WTC11 (cell line): ENCODE data around the gene FARP2. TPM values are rescaled to one million over a fixed set of nuclear protein-coding genes. Genes with fewer than 3 reads are reported as not detected.

Experiments used
- ATAC-seq: fragments of 200-7000 bp; cut with Tn5 transposase; 2 replicates; pipeline ENCODE4 v1.10.0; 2021; ENCODE audit warnings: mild to moderate bottlenecking, moderate library complexity
- CTCF ChIA-PET: fragments of 300-600 bp; sonication (Branson Sonifier 250); formaldehyde crosslinking; loops from one replicate; lab custom pipeline; 2021; ENCODE audit warnings: antibody characterized with exemption; lab: Charles Lee
- POLR2A ChIA-PET: fragments of 350-600 bp; sonication (Branson Sonifier 250); formaldehyde crosslinking; loops from one replicate; lab custom pipeline; 2021; ENCODE audit warnings: antibody characterized with exemption; lab: Charles Lee
- DNase-seq: peaks from one replicate; pipeline ENCODE4 v3.0.0; 2021; ENCODE audit warnings: low spot score
- H3K27ac Mint-ChIP-seq: 2 replicates; pipeline ENCODE4 v1.8.0; 2021; ENCODE audit warnings: mixed read lengths
- H3K27me3 Mint-ChIP-seq: 2 replicates; pipeline ENCODE4 v1.8.0; 2021; ENCODE audit warnings: low read depth, mild to moderate bottlenecking, moderate library complexity, mixed read lengths
- H3K36me3 Mint-ChIP-seq: 2 replicates; pipeline ENCODE4 v1.8.0; 2021; ENCODE audit warnings: mixed read lengths
- H3K4me1 Mint-ChIP-seq: 2 replicates; pipeline ENCODE4 v1.8.0; 2022; ENCODE audit warnings: mixed read lengths
- H3K4me3 Mint-ChIP-seq: 2 replicates; pipeline ENCODE4 v1.8.0; 2021; ENCODE audit warnings: mild to moderate bottlenecking, moderate library complexity, mixed read lengths
- H3K9me3 Mint-ChIP-seq: 2 replicates; pipeline ENCODE4 v1.8.0; 2021; ENCODE audit warnings: mixed read lengths
- AFF4 ChIP-seq: sonication (generic); formaldehyde crosslinking; IDR thresholded peaks from 2 replicates; pipeline ENCODE4 v1.8.1; 2023; ENCODE audit warnings: mild to moderate bottlenecking, missing genetic modification reagents, borderline replicate concordance
- ATF1 ChIP-seq: sonication (generic); formaldehyde crosslinking; IDR thresholded peaks from 2 replicates; pipeline ENCODE4 v1.8.1; 2023; ENCODE audit warnings: mild to moderate bottlenecking, moderate library complexity, missing genetic modification reagents
- PREB ChIP-seq: sonication (generic); formaldehyde crosslinking; IDR thresholded peaks from 2 replicates; pipeline ENCODE4 v1.8.1; 2022; ENCODE audit warnings: mild to moderate bottlenecking, missing genetic modification reagents, moderate library complexity, borderline replicate concordance
- RELA ChIP-seq: sonication (generic); formaldehyde crosslinking; IDR thresholded peaks from 2 replicates; pipeline ENCODE4 v1.8.1; 2022; ENCODE audit warnings: missing genetic modification reagents, mild to moderate bottlenecking, borderline replicate concordance
- RORB ChIP-seq: fragments of 250-450 bp; sonication (Bioruptor Pico); IDR thresholded peaks from 2 replicates; pipeline ENCODE4 v1.9.0; 2021; ENCODE audit warnings: mild to moderate bottlenecking
- SP1 ChIP-seq: sonication (generic); formaldehyde crosslinking; conservative IDR thresholded peaks from 2 replicates; pipeline ENCODE4 v1.8.1; 2022; ENCODE audit warnings: missing genetic modification reagents
- TEAD4 ChIP-seq: sonication (generic); formaldehyde crosslinking; IDR thresholded peaks from 2 replicates; pipeline ENCODE4 v1.8.0; 2022; ENCODE audit warnings: mild to moderate bottlenecking, missing genetic modification reagents
- ZNF281 ChIP-seq: sonication (generic); formaldehyde crosslinking; IDR thresholded peaks from 2 replicates; pipeline ENCODE4 v1.8.0; 2023; ENCODE audit warnings: mild to moderate bottlenecking, missing genetic modification reagents
- ZNF317 ChIP-seq: sonication (generic); formaldehyde crosslinking; IDR thresholded peaks from 2 replicates; pipeline ENCODE4 v1.8.1; 2023; ENCODE audit warnings: low read depth, mild to moderate bottlenecking, moderate library complexity, missing genetic modification reagents, borderline replicate concordance
- ZNF396 ChIP-seq: fragments of 250-450 bp; sonication (Bioruptor Pico); IDR thresholded peaks from 2 replicates; pipeline ENCODE4 v1.8.0; 2021; ENCODE audit warnings: mild to moderate bottlenecking, moderate library complexity, borderline replicate concordance
- ZNF671 ChIP-seq: fragments of 250-450 bp; sonication (Bioruptor Pico); IDR thresholded peaks from 2 replicates; pipeline ENCODE4 v1.8.0; 2021; ENCODE audit warnings: mild to moderate bottlenecking
- total RNA-seq: library from RNA; stranded (reverse); gene quantifications from 3 replicates; pipeline ENCODE4 v1.2.3, GENCODE V29; 2021
- TF ChIP-seq, protein P1 (sequence below): sonication (generic); formaldehyde crosslinking; IDR thresholded peaks from 2 replicates; pipeline ENCODE4 v1.8.0; 2023; ENCODE audit warnings: missing genetic modification reagents, mild to moderate bottlenecking, borderline replicate concordance
- TF ChIP-seq, protein P2 (sequence below): fragments of 250-450 bp; sonication (Bioruptor Pico); IDR thresholded peaks from 2 replicates; pipeline ENCODE4 v1.9.0; 2021; ENCODE audit warnings: moderate library complexity, mild to moderate bottlenecking, inconsistent platforms, borderline replicate concordance

Gene FARP2
- total RNA-seq, 1 experiment from 2014 or later = 37.8 TPM

GRCh38 chr2:241508240-241509154, 152.4 kb downstream of the FARP2 start, which contains the start of gene STK25 (continued):
- TF ChIP-seq RORB (CRISPR knock-in tag) (no peak), SP1 (CRISPR knock-in tag) (peak; percentile 98), AFF4 (CRISPR knock-in tag) (peak; percentile 75; the same call in 1 of the 2 replicates), ZNF671 (CRISPR knock-in tag) (no peak), ZNF396 (CRISPR knock-in tag) (no peak), ZNF317 (CRISPR knock-in tag) (peak; percentile 78), TEAD4 (peak; percentile 88; the same call in 1 of the 2 replicates), ATF1 (CRISPR knock-in tag) (peak; percentile 97), PREB (CRISPR knock-in tag) (peak; percentile 85)
- TF ChIP-seq, protein P1, sequence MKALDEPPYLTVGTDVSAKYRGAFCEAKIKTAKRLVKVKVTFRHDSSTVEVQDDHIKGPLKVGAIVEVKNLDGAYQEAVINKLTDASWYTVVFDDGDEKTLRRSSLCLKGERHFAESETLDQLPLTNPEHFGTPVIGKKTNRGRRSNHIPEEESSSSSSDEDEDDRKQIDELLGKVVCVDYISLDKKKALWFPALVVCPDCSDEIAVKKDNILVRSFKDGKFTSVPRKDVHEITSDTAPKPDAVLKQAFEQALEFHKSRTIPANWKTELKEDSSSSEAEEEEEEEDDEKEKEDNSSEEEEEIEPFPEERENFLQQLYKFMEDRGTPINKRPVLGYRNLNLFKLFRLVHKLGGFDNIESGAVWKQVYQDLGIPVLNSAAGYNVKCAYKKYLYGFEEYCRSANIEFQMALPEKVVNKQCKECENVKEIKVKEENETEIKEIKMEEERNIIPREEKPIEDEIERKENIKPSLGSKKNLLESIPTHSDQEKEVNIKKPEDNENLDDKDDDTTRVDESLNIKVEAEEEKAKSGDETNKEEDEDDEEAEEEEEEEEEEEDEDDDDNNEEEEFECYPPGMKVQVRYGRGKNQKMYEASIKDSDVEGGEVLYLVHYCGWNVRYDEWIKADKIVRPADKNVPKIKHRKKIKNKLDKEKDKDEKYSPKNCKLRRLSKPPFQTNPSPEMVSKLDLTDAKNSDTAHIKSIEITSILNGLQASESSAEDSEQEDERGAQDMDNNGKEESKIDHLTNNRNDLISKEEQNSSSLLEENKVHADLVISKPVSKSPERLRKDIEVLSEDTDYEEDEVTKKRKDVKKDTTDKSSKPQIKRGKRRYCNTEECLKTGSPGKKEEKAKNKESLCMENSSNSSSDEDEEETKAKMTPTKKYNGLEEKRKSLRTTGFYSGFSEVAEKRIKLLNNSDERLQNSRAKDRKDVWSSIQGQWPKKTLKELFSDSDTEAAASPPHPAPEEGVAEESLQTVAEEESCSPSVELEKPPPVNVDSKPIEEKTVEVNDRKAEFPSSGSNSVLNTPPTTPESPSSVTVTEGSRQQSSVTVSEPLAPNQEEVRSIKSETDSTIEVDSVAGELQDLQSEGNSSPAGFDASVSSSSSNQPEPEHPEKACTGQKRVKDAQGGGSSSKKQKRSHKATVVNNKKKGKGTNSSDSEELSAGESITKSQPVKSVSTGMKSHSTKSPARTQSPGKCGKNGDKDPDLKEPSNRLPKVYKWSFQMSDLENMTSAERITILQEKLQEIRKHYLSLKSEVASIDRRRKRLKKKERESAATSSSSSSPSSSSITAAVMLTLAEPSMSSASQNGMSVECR (CRISPR knock-in tag) = peak; percentile 99

GRCh38 chr2:241509155-241509784, 153.2 kb downstream of the FARP2 start:
- Mint-ChIP-seq H3K4me3 (peak overlapping the region; percentile 74), H3K36me3 (no peaks in the 10 kb centered on the region), H3K9me3 (0 out of 2 replicates have a peak, but pooled peaks cover 3% of the 10 kb centered on the region), H3K27me3 (peaks cover 24% of the 10 kb centered on the region), H3K4me1 (peaks cover 17% of the 10 kb centered on the region), H3K27ac (peak overlapping the region; percentile 36; the same call in 1 of the 2 replicates)
- no peak for TF ChIP-seq ZNF281 (CRISPR knock-in tag)
- TF ChIP-seq RELA (CRISPR knock-in tag) = no peak
- TF ChIP-seq, protein P2, sequence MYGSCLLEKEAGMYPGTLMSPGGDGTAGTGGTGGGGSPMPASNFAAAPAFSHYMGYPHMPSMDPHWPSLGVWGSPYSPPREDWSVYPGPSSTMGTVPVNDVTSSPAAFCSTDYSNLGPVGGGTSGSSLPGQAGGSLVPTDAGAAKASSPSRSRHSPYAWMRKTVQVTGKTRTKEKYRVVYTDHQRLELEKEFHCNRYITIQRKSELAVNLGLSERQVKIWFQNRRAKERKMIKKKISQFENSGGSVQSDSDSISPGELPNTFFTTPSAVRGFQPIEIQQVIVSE (CRISPR knock-in tag) = no peak
- TF ChIP-seq RORB (CRISPR knock-in tag) = no peak
- ChIA-PET CTCF (no interaction called here), POLR2A (no interaction called here)
- peak; percentile 1; the same call in 1 of the 2 replicates for ATAC-seq
- DNase-seq = peak; percentile 40
